PC-9 (cell line): ENCODE data around the gene INHBE.

Experiments used
- EZH2 ChIP-seq: fragments of 200-600 bp; sonication (generic); IDR thresholded peaks from 2 replicates; pipeline ENCODE4 v1.8.0; 2017; ENCODE audit warnings: antibody characterized with exemption, low read depth
- TF ChIP-seq, protein P1 (sequence below): fragments of 200-600 bp; sonication (generic); conservative IDR thresholded peaks from 2 replicates; pipeline ENCODE4 v1.6.1; 2017; ENCODE audit warnings: mixed run types, antibody characterized with exemption, mild to moderate bottlenecking, moderate library complexity

DNA sequence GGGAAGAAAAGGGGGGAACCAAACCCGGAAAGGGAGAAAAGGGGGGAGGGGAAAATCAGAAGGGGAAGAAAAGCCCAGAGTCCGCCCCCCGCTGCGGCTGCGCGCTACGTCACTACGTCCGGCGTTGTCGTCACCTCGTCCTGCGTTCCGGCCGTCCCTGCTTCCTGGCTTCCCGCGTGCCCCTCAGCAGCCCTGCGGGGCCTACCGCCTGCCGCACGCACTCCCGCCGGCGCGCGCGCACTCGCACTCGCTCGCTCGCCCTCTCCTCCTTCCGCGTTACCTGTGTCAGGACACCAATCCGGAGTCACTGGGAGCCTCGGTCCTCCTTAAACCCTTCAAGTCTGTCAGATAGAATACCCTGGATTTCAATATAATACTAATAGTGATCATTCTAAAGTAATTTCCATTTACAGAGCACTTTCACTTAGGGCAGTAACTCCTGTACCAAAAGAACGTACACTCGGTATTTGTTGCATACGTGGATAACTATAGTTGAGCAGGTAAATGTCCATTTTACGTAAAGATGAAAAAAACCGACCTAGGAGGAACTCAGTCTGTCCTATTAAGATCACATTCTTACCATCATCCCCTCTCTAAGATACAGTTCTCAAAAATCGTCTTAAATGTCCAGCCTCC lies 24.1 kb upstream of the INHBE start, which contains the start of gene R3HDM2:
- no peak for TF ChIP-seq EZH2
- TF ChIP-seq, protein P1, sequence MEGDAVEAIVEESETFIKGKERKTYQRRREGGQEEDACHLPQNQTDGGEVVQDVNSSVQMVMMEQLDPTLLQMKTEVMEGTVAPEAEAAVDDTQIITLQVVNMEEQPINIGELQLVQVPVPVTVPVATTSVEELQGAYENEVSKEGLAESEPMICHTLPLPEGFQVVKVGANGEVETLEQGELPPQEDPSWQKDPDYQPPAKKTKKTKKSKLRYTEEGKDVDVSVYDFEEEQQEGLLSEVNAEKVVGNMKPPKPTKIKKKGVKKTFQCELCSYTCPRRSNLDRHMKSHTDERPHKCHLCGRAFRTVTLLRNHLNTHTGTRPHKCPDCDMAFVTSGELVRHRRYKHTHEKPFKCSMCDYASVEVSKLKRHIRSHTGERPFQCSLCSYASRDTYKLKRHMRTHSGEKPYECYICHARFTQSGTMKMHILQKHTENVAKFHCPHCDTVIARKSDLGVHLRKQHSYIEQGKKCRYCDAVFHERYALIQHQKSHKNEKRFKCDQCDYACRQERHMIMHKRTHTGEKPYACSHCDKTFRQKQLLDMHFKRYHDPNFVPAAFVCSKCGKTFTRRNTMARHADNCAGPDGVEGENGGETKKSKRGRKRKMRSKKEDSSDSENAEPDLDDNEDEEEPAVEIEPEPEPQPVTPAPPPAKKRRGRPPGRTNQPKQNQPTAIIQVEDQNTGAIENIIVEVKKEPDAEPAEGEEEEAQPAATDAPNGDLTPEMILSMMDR = no peak
